ENCODE data around the gene ANKRD10. TPM values are rescaled to one million over a fixed set of nuclear protein-coding genes. Genes with fewer than 3 reads are reported as not detected.
"Not testable (repeated sequence)": the region's sequence is repeated elsewhere in the genome, so short reads cannot be mapped to it uniquely, and the experiment has no call there.

ANKRD10 gene
- polyA plus RNA-seq, 3 donors: 46.9 to 54.1 (median 50.9) TPM

DNA sequence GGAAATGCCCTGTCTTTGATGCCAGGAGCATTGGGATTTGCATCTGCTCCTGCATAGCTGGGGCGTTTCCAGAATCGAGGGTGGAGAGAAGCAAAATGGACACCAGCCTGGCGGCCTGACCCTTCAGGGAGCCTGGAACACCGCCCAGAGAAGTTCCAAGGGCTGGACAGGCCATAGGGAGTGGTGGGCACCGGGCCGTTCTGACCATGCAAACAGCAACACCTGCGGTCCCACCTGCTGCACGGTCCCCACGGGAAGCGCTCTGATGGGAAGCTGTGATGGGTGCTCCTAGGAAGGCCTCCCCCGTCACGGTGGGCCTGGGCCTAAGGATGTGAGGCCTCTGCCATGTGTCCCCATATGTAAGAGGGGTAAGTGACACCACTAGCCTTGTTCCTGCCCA lies 34.2 kb upstream of the ANKRD10 start:
- H3K27ac ChIP-seq (ENCODE audit: low read depth, low read length): no peak overlapping the region
- WGBS, 3 donors: 89 to 95% (median 91%) methylated on average over 12 of the region's 12 CpGs

DNA sequence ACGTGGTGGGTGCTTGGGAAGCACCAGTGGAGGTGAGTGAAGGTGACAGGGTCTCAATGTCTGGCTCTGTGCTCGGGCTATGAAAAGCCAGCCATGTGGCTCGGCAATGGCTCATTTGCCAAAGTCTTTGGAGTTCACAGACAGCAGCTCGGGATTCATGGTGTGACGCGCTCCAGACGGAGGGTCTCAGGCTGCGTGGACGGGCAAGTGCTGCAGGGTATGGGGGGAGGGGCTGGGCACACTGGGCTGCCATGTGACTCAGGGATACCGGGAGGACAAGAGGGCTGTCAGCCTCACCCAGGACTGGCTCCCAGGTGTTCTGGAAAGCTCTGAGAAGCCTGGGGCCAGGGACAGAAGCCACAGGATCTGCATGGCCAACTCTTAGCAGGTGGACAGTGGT lies 32.5 kb upstream of the ANKRD10 start:
- WGBS, 3 donors: 76 to 85% (median 78%) methylated on average over 6 to 7 of the region's 10 CpGs
- not testable (repeated sequence) for H3K27ac ChIP-seq (ENCODE audit: low read depth, low read length)

DNA sequence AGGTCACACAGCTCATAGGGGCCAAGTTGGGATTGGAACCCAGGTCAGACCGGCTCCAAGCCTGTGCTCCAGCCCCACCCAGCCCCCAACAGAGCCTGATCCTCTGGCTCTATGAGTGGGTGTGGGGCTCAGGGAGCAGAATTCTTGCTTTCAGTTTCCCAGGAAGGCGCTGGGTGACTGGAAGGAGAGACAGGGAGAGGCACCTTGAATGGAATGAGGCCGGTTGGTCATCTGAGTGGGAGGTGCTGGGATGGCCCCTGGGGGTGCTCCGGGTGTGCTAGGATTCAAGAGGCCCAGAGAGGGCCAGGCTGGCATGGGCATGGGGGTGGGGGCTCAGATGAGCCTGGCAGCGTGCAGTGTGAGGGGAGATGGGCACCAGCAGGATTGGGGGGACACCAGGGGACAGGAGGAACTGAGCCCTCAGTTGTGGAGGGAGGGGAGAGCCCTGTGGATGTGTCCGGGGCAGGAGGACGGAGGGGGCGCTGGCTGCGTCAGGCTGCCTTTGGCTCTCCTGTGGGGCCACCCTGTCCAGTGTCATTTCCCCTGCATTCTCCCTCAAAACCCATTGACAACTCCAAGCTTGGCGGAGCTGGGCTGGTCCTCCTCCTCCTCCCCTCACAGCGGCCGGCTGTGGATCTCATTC lies 31.2 kb upstream of the ANKRD10 start:
- H3K27ac ChIP-seq (ENCODE audit: low read depth, low read length): no peak overlapping the region

DNA sequence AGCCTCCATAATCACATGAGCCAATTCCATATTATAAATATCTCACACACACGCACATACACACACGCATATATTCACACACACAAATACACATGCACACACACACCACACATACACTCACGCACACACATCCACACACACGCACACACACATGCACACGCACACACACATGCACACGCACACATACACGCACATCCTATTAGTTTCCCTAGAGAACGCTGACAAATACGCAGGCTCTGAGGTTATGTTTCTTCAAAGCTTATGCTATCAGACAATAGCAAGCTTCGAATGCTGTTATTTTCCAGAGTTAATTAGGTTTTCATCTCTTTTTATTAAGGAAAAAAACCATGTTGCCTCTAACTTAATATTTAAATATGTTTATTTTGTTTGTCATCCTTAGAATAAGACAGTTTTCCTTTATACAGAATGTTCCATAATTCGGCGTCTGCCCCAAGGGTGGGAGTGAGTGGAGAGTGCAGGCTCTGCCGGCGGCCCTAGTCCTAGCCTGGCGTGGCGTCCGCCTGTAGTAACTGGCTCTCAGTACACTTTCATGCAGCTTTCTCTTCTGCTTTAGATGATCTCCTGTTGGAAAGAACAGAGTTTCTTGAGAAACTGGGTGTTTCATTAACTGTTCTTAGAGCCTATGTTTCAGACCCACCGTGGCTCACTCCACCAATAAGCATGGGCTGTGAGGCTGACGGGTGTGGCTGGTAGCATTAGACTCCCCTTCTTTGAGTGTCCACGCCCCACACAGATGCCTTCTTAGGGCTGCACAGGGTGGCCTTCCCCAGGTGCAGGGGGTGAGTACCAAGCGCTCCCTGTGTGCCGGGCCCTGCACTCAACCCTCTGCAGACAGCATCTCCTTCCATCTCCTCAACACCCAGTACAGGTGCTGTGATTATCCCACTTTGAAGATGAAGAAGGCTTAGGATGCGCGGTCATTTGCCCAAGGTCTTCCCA lies 30.4 kb upstream of the ANKRD10 start:
- 91 to 94% (median 92%) methylated on average over 24 of the region's 24 CpGs for WGBS, 3 donors
- no peak overlapping the region for H3K27ac ChIP-seq (ENCODE audit: low read depth, low read length)

More for the DNA sequence above, 31.2 kb upstream of the ANKRD10 start:
- 90 to 91% (median 91%) methylated on average over 11 to 12 of the region's 12 CpGs for WGBS, 3 donors

DNA sequence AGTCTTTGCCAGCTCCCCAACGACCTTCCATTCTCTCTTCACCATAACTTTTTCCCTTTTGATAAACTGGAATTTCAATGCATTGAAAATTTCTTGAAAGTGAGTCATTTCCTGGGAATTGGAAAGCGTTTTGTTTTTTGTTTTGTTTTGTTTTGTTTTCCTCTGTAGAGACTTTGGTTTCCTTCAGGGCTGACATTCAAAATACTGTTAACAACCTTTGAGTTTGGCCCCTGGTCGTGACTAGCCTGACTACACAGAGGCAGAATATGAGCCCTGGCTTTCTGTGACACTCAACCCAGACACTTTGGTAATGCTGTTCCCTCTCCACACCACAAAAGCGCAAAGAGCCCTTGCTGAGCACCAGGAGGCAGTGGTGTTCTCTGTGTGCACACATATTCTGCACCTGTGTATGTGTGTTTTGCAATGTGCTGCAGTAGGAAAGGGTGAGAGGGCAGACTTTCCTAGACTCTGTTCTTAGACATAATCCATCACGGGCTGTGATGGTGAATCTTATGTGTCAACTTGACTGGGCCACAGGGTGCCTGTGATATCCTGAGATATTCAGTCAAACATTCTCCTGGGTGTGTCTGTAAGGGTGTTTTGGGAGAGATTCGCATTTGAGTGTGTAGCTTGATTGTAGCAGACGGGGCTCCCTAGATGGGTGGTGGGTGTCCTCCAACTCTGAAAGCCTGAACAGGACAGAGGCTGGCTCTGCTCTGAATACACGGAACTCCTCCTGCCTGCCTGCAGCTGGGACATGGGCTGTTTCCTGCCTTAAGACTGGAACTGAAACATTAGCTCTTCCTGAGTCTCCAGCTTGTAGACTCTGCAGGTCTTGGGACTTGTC lies 29.5 kb upstream of the ANKRD10 start:
- H3K27ac ChIP-seq (ENCODE audit: low read depth, low read length): no peak overlapping the region
- 59 to 70% (median 62%) methylated on average over 8 of the region's 8 CpGs for WGBS, 3 donors

DNA sequence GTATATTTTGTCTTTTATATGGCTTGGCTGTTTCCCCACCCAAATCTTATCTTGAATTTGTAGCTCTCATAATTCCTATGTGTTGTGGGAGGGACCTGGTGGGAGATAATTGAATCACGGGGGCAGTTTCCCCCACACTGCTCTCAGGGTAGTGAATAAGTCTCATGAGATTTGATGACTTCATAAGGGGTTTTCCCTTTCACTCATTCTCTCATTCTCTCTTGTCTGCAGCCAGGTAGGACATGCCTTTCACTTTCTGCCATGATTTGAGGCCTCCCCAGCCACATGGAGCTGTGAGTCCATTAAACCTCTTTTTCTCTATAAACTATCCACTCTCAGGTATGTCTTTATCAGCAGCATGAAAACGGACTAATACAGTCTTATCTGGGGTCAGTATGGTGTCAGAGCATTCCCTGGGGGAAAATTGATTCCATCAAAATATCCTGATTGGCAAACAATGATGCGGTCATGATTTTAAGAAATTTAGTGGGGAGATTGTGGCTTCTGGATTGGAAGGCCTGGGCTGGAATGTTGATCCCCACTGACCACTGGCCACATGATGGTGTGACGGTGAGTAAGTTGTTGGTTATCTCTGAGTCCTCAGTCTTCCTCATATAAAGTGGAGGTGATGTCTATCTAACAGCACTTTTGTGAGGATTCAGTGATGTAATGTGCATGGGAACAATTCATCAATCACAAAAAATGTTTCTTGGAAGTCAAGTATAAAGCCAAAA lies 27.5 kb upstream of the ANKRD10 start:
- no peak overlapping the region for H3K27ac ChIP-seq (ENCODE audit: low read depth, low read length)
- WGBS, 3 donors: 67 to 84% (median 76%) methylated on average over 4 of the region's 4 CpGs

DNA sequence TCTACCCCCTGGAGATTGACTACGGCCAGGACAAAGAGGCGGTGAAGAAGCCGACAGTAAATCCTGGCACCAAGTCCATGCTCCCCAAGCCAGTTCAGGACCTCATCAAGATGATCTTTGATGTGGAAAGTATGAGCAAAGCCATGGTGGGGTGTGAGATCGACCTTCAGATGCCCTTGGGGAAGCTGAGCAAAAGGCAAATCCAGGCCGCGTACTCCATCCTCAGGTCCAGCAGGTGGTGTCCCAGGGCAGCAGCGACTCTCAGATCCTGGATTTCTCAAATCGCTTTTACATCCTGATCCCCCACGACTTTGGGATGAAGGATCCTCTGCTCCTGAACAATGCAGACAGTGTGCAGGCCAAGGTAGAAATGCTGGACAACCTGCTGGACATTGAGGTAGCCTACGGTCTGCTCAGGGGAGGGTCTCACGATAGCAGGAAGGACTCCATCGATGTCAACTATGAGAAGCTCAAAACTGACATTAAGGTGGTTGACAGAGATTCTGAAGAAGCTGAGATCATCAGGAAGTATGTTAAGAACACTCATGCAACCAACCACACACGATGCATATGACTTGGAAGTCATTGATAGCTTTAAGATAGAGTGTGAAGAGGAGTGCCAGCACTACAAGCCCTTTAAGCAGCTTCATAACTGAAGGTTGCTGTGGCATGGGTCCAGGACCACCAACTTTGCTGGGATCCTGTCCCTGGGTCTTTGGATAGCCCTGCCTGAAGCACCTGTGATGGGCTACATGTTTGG lies 24.0 kb upstream of the ANKRD10 start:
- no peak overlapping the region for H3K27ac ChIP-seq (ENCODE audit: low read depth, low read length)
- WGBS, 3 donors: 80 to 83% (median 80%) methylated on average over 13 of the region's 13 CpGs

DNA sequence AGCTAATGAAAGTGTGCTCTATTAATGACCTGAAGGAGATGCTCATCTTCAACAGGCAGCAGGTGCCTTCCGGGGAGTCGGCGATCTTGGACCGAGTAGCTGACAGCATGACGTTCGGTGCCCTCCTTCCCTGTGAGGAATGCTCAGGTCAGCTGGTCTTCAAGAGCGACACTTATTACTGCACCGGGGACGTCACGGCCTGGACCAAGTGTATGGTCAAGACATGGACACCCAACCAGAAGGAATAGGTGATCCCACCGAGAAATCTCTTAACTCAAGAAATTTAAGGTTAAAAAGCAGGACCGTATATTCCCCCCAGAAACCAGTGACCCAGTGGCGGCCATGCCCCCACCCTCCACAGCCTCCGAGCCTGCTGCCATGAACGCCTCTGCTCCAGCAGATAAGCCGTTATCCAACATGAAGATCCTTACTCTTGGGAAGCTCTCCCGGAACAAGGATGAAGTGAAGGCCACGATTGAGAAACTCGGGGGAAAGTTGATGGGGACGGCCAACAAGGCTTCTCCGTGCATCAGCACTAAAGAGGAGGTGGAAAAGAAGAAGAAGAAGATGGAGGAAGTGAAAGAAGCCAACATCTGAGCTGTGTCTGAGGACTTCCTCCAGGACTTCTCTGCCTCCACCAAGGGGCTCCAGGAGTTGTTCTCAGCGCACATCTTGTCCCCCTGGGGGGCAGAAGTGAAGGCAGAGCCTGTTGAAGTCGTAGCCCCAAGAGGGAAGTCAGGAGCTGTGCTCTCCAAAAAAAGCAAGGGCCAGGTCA lies 22.8 kb upstream of the ANKRD10 start:
- H3K27ac ChIP-seq (ENCODE audit: low read depth, low read length): no peak overlapping the region
- 91 to 93% (median 91%) methylated on average over 23 of the region's 23 CpGs for WGBS, 3 donors

DNA sequence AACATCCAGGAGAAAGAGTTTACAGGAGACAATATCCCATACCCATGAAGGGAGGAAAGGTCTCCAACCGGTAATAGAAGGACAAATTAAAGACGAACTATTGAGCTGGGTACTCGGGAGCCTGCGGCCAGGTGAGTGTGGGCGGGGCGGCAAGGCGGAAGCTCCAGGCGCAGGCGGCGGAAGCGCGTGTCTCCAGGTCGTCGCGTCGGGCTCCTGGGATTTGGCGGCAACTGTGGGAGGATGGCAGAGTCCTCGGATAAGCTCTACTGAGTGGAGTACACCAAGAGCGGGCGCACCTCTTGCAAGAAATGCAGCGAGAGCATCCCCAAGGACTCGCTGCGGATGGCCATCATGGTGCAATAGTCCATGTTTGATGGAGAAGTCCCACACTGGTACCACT lies 21.6 kb upstream of the ANKRD10 start:
- 95 to 96% (median 96%) methylated on average over 23 of the region's 23 CpGs for WGBS, 3 donors
- no peak overlapping the region for H3K27ac ChIP-seq (ENCODE audit: low read depth, low read length)

DNA sequence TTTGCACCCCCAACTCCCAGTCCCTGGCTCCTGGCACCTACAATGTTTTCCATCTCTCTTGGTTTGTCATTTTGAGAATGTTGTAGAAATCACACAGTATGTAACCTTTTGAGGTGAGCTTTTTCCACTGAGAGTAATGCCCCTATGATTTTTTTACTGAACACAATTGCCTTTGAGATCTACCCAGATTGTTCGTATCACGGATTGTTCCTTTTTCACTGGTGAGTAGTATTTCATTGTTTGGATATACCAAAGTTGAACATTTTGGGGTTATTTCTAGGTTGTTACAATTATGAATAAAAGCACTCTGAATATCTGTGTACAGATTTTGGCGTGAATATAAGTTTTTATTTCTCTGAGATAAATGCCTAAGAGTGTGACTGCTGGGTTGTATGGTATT lies 17.7 kb upstream of the ANKRD10 start:
- 88 to 92% (median 89%) methylated on average over 3 of the region's 3 CpGs for WGBS, 3 donors

DNA sequence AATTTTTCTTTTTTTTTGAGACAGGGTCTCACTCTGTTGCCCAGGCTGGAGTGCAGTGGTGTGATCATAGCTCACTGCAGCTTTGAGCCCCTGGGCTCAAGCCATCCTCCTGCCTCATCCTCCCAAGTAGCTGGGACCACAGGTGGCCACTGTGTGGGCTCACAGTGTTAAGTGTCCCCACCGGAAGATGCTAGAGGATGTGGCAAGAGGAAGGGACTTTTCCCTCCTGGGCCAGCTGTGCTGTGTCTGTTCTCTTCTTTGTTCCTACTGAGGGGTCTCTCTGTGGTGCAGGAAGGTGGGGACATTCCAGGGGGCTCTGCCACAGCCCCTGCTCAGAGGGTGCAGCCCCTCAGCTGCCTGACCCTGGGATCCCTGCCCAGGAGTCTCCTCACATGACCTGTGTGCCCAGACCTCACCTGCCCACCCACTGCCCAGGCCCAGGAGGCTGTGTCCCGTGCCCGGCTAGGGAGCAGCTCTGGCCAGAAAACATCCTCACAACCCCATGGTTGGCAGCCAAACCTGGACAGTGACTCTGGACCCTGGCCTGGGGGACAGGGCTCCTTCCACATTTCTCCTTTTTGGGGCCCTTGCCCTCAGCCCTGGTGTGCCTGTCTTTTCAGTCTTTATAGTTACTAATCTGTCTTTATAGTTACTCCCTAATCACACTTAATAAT lies 14.4 kb upstream of the ANKRD10 start:
- H3K27ac ChIP-seq (ENCODE audit: low read depth, low read length): no peak overlapping the region
- WGBS, 3 donors: 80 to 97% (median 86%) methylated on average over 3 of the region's 3 CpGs

More for the DNA sequence above, 17.7 kb upstream of the ANKRD10 start:
- no peak overlapping the region for H3K27ac ChIP-seq (ENCODE audit: low read depth, low read length)

DNA sequence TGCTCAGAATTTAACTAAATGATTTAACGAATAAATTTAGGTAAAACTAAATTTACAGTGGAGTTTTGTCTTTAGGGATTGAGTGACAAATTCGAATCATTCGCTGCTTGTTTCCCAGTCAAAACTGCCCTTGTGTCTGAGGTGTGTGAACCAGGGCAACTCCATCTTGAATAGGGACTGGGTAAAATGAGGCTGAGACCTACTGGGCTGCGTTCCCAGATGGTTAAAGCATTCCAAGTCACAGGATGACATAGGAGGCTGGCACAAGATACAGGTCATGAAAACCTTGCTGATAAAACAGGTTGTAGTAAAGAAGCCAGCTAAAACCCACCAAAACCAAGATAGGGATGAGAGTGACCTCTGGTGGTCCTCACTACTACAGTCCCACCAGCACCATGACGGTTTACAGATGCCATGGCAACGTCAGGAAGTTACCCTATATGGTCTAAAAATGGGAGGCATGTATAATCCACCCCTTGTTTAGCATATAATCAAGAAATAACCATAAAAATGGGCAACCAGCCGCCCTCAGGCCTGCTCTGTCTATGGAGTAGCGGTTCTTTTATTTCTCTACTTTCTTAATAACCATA lies 10.2 kb upstream of the ANKRD10 start:
- no peak overlapping the region for H3K27ac ChIP-seq (ENCODE audit: low read depth, low read length)
- WGBS, 3 donors: 73 to 82% (median 75%) methylated on average over 8 of the region's 8 CpGs

DNA sequence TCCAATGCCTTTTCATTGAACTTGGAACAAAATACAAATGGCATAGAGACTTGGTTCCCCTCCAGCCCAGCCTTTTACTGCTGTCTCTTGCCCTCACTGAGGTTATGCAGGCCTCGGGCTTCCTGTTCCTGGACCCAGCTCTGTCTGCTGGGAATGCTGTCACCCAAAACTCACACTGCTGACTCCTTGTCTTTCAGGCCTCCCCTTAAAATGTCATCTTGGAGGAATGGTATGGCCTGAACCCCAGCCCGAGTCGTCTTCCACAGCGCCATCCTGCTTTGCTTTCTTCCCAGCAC lies 9.7 kb upstream of the ANKRD10 start:
- no peak overlapping the region for H3K27ac ChIP-seq (ENCODE audit: low read depth, low read length)
- 80 to 89% (median 83%) methylated on average over 4 of the region's 4 CpGs for WGBS, 3 donors

DNA sequence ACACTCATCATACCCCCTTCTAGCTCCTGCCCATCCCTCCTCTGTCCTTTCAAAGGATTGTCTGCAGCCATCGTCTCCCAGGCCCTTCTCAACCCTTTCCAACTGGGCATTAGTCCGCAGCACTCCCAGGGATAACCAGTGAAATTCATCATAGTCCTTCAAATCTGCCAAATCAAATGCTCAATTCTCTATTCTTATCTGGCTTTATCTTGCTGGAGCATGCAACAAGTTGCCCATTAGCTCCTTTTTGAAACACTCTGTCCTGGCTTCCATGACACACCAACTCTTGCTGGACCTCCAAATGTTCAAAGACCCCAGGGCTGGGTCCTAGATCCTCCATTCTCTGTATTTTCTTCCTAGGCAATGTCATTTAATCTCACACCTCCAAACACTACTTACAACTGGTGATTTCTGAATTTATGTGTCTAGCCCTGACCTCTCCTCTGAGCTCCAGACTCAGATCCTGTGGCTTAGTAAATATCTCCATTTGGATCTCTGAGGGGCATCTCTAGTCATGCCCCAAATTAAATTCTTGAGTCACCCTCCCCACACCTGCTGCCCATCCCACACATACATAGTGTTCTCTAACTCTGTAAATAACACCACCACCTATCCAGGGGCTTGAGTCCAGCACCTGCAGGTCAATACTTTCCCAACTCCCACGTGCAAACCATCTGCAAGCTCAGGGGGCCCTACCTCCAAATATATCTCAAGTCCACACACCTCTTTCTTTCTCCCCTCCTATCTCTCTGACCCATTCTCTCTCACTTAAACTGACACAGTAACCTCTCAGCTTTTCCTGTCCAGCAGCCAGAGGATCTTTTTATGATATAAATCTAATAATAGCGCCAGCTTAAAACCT lies 9.1 kb upstream of the ANKRD10 start:
- no peak overlapping the region for H3K27ac ChIP-seq (ENCODE audit: low read depth, low read length)
- 77 to 80% (median 80%) methylated on average over 4 of the region's 4 CpGs for WGBS, 3 donors

DNA sequence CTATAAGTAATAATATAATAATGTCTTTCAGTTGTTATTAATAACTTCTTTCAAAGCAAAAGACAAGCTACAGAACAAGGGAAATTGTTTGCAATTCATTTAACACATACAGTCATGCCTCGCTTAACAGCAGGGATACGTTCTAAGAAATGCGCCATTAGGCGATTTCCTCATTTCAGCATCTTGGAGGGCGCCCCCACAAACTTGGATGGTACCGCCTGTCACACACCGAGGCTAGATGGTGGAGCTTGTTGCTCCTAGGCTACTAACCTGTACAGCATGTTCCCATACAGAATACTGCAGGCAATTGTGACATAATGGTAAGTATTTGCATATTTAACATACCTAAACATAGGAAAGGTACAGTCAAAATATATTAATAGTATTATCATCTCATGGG lies 8.2 kb upstream of the ANKRD10 start:
- H3K27ac ChIP-seq (ENCODE audit: low read depth, low read length): no peak overlapping the region
- WGBS, 3 donors: 81 to 94% (median 86%) methylated on average over 7 of the region's 7 CpGs

All from adipose tissue (tissue), 3 donors.